ENCODE results near the gene APLN.

The APLN gene

DNA sequence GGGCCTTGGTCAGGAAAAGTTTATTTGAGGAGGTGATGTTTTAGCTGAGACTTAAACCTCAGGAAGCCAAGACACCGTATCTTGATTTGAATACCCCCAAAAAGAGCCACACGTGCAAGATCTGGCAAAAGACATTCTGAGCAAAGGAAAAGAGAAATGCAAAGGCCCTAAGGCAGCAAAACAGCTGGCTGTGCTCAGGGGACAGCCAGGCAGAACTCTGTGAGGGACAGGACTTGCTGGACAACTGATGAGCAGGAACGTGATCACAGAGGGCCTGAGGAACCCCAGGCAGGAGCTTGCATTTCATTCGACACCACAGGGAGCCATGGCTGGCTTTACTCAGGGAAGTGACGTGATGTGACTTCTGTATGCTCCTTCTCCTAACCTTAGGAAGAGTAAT lies 58.7 kb downstream of the APLN start:
- no peak for DNase-seq (ENCODE audit: low read depth)
